Measurements from ENCODE around the gene AKR1A1. TPM values are rescaled to one million over a fixed set of nuclear protein-coding genes. Genes with fewer than 3 reads are reported as not detected.

Gene AKR1A1
- total RNA-seq, 1 donor from 2014 or later, result 179 TPM

- no peak overlapping the region for H3K27ac Mint-ChIP-seq
Observed at GRCh38 chr1:45569571-45569961, 18.9 kb downstream of the AKR1A1 start.

GRCh38 chr1:45569962-45570581 is 19.4 kb downstream of the AKR1A1 start:
- H3K27me3 Mint-ChIP-seq, result no peaks in the 10 kb centered on the region
- TF ChIP-seq CTCF (conservative IDR thresholded peaks at IDR 0.05), result peak; percentile 98
- DNase-seq (ENCODE audit: extremely low spot score, unreplicated experiment), result no peak
- H3K36me3 Mint-ChIP-seq, result peaks cover 19% of the 10 kb centered on the region
- no peak overlapping the region for H3K27ac Mint-ChIP-seq
- peaks cover 5% of the 10 kb centered on the region for H3K4me1 Mint-ChIP-seq (ENCODE audit: unreplicated experiment)
- H3K9me3 Mint-ChIP-seq, result no peaks in the 10 kb centered on the region
- H3K4me3 Mint-ChIP-seq, result no peak overlapping the region

More at GRCh38 chr1:45569571-45569961, 18.9 kb downstream of the AKR1A1 start:
- Mint-ChIP-seq H3K36me3 (peaks cover 20% of the 10 kb centered on the region), H3K4me3 (no peak overlapping the region), H3K27me3 (no peaks in the 10 kb centered on the region), H3K9me3 (no peaks in the 10 kb centered on the region), H3K4me1 (ENCODE audit: unreplicated experiment) (peaks cover 5% of the 10 kb centered on the region)
- TF ChIP-seq CTCF (conservative IDR thresholded peaks at IDR 0.05), result no peak
- DNase-seq (ENCODE audit: extremely low spot score, unreplicated experiment), result no peak

- DNase-seq (ENCODE audit: extremely low spot score, unreplicated experiment), result no peak
- Mint-ChIP-seq H3K4me3 (no peak overlapping the region), H3K4me1 (ENCODE audit: unreplicated experiment) (peaks cover 5% of the 10 kb centered on the region), H3K9me3 (no peaks in the 10 kb centered on the region), H3K27ac (no peak overlapping the region), H3K27me3 (no peaks in the 10 kb centered on the region), H3K36me3 (peaks cover 19% of the 10 kb centered on the region)
- TF ChIP-seq CTCF (conservative IDR thresholded peaks at IDR 0.05), result no peak
Observed at GRCh38 chr1:45570631-45571030, 20.0 kb downstream of the AKR1A1 start.

GRCh38 chr1:45573231-45573804 is 22.7 kb downstream of the AKR1A1 start:
- H3K9me3 Mint-ChIP-seq, result no peaks in the 10 kb centered on the region
- no peak overlapping the region for H3K4me3 Mint-ChIP-seq
- DNase-seq (ENCODE audit: extremely low spot score, unreplicated experiment), result no peak
- peaks cover 5% of the 10 kb centered on the region for H3K36me3 Mint-ChIP-seq
- peaks cover 5% of the 10 kb centered on the region for H3K4me1 Mint-ChIP-seq (ENCODE audit: unreplicated experiment)
- H3K27ac Mint-ChIP-seq, result no peak overlapping the region
- H3K27me3 Mint-ChIP-seq, result no peaks in the 10 kb centered on the region
- no peak for TF ChIP-seq CTCF (conservative IDR thresholded peaks at IDR 0.05)

GRCh38 chr1:45574105-45574626 is 23.5 kb downstream of the AKR1A1 start:
- no peaks in the 10 kb centered on the region for H3K27me3 Mint-ChIP-seq
- H3K4me1 Mint-ChIP-seq (ENCODE audit: unreplicated experiment), result peaks cover 5% of the 10 kb centered on the region
- peaks cover 5% of the 10 kb centered on the region for H3K36me3 Mint-ChIP-seq
- H3K27ac Mint-ChIP-seq, result no peak overlapping the region
- TF ChIP-seq CTCF (conservative IDR thresholded peaks at IDR 0.05), result no peak
- no peak overlapping the region for H3K4me3 Mint-ChIP-seq
- DNase-seq (ENCODE audit: extremely low spot score, unreplicated experiment), result no peak
- no peaks in the 10 kb centered on the region for H3K9me3 Mint-ChIP-seq
